ENCODE data around the gene EFR3B.
A peak's percentile ranks its signal among the peaks of the same experiment; 100 is the strongest.

The EFR3B gene

GRCh38 chr2:25035537-25036220, 6.2 kb upstream of the EFR3B start:
- DNase-seq (ENCODE audit: low spot score): no peak

GRCh38 chr2:25036221-25036559, 5.7 kb upstream of the EFR3B start:
- no peak for DNase-seq (ENCODE audit: low spot score)

GRCh38 chr2:25039126-25039525, 2.8 kb upstream of the EFR3B start:
- no peak for DNase-seq (ENCODE audit: low spot score)

GRCh38 chr2:25041307-25041927, 459 bp upstream of the EFR3B start:
- peak; percentile 67 for DNase-seq (ENCODE audit: low spot score)

GRCh38 chr2:25042321-25043240, 705 bp downstream of the EFR3B start:
- DNase-seq (ENCODE audit: low spot score): peak; percentile 44

GRCh38 chr2:25043241-25043867, 1.5 kb downstream of the EFR3B start:
- DNase-seq (ENCODE audit: low spot score): peak; percentile 52

GRCh38 chr2:25044011-25044410, 2.1 kb downstream of the EFR3B start:
- DNase-seq (ENCODE audit: low spot score): no peak

- DNase-seq (ENCODE audit: low spot score): no peak
These were observed 3.1 kb downstream of the EFR3B start for GRCh38 chr2:25044990-25045389.

GRCh38 chr2:25049422-25049821, 7.5 kb downstream of the EFR3B start:
- no peak for DNase-seq (ENCODE audit: low spot score)

- no peak for DNase-seq (ENCODE audit: low spot score)
These were observed 8.3 kb downstream of the EFR3B start for GRCh38 chr2:25050128-25050527.

- DNase-seq (ENCODE audit: low spot score): no peak
These were observed 11.2 kb downstream of the EFR3B start for GRCh38 chr2:25053041-25053440.

GRCh38 chr2:25054720-25055119, 12.8 kb downstream of the EFR3B start:
- no peak for DNase-seq (ENCODE audit: low spot score)

- DNase-seq (ENCODE audit: low spot score): no peak
These were observed 13.6 kb downstream of the EFR3B start for GRCh38 chr2:25055376-25055920.

- no peak for DNase-seq (ENCODE audit: low spot score)
These were observed 14.4 kb downstream of the EFR3B start for GRCh38 chr2:25056098-25056821.

GRCh38 chr2:25062511-25062917, 20.6 kb downstream of the EFR3B start:
- DNase-seq (ENCODE audit: low spot score): no peak

GRCh38 chr2:25063876-25064660, 22.2 kb downstream of the EFR3B start:
- DNase-seq (ENCODE audit: low spot score): no peak

GRCh38 chr2:25065768-25066167, 23.9 kb downstream of the EFR3B start:
- DNase-seq (ENCODE audit: low spot score): no peak

GRCh38 chr2:25066455-25066854, 24.6 kb downstream of the EFR3B start:
- no peak for DNase-seq (ENCODE audit: low spot score)

GRCh38 chr2:25068217-25068616, 26.3 kb downstream of the EFR3B start:
- no peak for DNase-seq (ENCODE audit: low spot score)

- no peak for DNase-seq (ENCODE audit: low spot score)
These were observed 30.1 kb downstream of the EFR3B start for GRCh38 chr2:25071966-25072365.

- no peak for DNase-seq (ENCODE audit: low spot score)
These were observed 30.7 kb downstream of the EFR3B start for GRCh38 chr2:25072606-25073005.

Measured in hepatic stellate cell (primary cell).